ENCODE data around the gene PRDM11.
"Not testable (repeated sequence)": the region's sequence is repeated elsewhere in the genome, so short reads cannot be mapped to it uniquely, and the experiment has no call there.

- TF ChIP-seq CTCF, POLR2A, POLR2AphosphoS5, EP300 (IDR thresholded peaks at IDR 0.05): not testable (repeated sequence)
Observed at GRCh38 chr11:45127836-45128235, 18.6 kb upstream of the PRDM11 start.
